Neutrophil (primary cell): ENCODE measurements around the gene KCNB1.

Experiments used
- H3K27ac ChIP-seq: fragments of 200-600 bp; sonication (generic); 2 replicates; pipeline ENCODE4 v1.5.1; 2016; ENCODE audit warnings: mild to moderate bottlenecking, moderate library complexity
- H3K27me3 ChIP-seq: fragments of 200-600 bp; sonication (generic); 2 replicates; pipeline ENCODE4 v1.6.0; 2016; ENCODE audit warnings: mild to moderate bottlenecking
- H3K36me3 ChIP-seq: fragments of 200-600 bp; sonication (generic); 2 replicates; pipeline ENCODE4 v1.5.1; 2017
- H3K4me1 ChIP-seq, 2 experiments: fragments of 200-600 bp in 1 of 2; sonication (generic) in 1 of 2; 1 replicate in 1 of 2; 2 replicates in 1 of 2; pipeline versions ENCODE4 v1.5.1 to v1.6.1; 2013 to 2016; ENCODE audit warnings: low read depth in 1 of 2, low read length in 1 of 2, mild to moderate bottlenecking in 1 of 2, moderate library complexity in 1 of 2; ENCODE audit not compliant: control insufficient read depth in 1 of 2, insufficient read depth in 1 of 2
- H3K4me3 ChIP-seq, 2 experiments: fragments of 200-600 bp in 1 of 2; sonication (generic) in 1 of 2; 1 replicate in 1 of 2; 2 replicates in 1 of 2; pipeline ENCODE4 v1.5.1; 2013 to 2016; ENCODE audit warnings: low read depth in 1 of 2, low read length in 1 of 2, mild to moderate bottlenecking in 1 of 2, moderate library complexity in 1 of 2
- H3K9me3 ChIP-seq: fragments of 200-600 bp; sonication (generic); 2 replicates; pipeline ENCODE4 v1.5.1; 2016
- TF ChIP-seq, protein P1 (sequence below): fragments of 200-600 bp; sonication (generic); IDR thresholded peaks from 2 replicates; pipeline ENCODE4 v1.5.1; 2016; ENCODE audit warnings: antibody characterized with exemption

Gene KCNB1

DNA sequence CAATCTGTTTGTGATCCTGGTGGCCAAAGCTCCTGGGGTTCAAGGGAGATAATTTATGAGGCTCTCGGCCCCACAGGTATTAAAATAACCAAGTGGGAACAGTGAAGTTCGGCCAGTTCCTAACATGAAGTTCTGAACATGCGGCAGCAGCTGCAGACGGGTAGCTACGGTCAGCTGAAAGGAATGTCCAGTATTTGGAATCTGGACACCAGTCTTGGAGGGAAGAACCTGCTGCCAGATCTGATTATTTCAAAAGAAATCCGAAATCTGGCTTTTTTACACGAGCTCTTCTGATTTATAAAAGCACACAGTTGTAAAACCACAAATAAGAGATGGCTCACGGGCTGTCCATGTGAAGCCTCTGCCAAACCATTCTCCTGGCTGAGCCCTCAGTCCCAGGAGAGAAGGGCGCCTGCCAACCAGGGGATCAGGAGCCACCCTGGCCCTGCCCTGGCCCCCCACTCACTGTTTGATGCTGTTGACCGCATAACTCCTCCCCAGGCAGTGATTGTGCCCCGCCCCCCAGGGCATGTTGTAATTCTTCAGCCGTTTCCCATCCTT, 28.2 kb upstream of the KCNB1 start:
- H3K36me3 ChIP-seq = no peaks in the 10 kb centered on the region
- no peaks in the 10 kb centered on the region for H3K4me1 ChIP-seq
- TF ChIP-seq, protein P1, sequence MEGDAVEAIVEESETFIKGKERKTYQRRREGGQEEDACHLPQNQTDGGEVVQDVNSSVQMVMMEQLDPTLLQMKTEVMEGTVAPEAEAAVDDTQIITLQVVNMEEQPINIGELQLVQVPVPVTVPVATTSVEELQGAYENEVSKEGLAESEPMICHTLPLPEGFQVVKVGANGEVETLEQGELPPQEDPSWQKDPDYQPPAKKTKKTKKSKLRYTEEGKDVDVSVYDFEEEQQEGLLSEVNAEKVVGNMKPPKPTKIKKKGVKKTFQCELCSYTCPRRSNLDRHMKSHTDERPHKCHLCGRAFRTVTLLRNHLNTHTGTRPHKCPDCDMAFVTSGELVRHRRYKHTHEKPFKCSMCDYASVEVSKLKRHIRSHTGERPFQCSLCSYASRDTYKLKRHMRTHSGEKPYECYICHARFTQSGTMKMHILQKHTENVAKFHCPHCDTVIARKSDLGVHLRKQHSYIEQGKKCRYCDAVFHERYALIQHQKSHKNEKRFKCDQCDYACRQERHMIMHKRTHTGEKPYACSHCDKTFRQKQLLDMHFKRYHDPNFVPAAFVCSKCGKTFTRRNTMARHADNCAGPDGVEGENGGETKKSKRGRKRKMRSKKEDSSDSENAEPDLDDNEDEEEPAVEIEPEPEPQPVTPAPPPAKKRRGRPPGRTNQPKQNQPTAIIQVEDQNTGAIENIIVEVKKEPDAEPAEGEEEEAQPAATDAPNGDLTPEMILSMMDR = no peak
- no peak overlapping the region for H3K4me3 ChIP-seq
- H3K27me3 ChIP-seq = peaks cover 69% of the 10 kb centered on the region
- no peak overlapping the region for H3K27ac ChIP-seq
- no peaks in the 10 kb centered on the region for H3K9me3 ChIP-seq

DNA sequence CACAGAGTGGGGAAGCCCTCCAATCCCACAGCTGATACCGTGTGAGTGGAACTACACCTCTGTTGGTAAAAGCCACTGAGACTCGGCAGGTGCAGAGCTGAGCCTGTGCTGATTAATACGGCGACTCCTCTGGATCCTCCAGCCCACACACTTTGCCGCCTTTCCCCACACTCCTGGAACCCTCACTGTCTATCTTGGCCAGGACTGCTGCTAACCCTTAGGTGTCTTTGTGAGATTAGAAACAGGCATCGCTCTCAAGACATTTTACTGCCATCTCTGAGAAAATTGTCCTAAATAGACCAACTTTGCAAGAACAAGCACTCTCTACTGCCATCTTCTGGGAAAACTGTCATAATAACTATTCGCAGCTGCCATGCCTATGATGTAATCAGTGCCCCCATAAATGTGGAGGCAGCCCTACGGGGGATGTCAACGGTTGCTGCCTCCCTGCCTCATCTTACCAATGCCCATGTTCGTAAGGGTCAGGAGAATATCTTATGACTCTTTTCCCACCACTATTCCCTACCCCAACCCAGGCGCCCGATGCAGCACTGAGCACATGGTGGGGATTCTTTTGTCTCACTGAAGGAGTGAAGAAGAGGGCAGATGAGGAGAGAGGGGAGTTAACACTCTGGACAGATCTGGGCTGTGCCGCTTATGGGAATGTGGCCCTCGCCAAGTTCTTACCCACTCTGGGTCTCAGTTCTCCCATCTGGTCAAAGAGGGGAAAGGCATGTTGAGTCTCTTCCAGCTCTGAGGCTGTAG, 26.1 kb upstream of the KCNB1 start:
- no peaks in the 10 kb centered on the region for H3K4me1 ChIP-seq
- no peak overlapping the region for H3K4me3 ChIP-seq
- peaks cover 79% of the 10 kb centered on the region for H3K27me3 ChIP-seq
- H3K27ac ChIP-seq = no peak overlapping the region
- H3K36me3 ChIP-seq = no peaks in the 10 kb centered on the region
- TF ChIP-seq, protein P1 = no peak
- H3K9me3 ChIP-seq = no peaks in the 10 kb centered on the region

DNA sequence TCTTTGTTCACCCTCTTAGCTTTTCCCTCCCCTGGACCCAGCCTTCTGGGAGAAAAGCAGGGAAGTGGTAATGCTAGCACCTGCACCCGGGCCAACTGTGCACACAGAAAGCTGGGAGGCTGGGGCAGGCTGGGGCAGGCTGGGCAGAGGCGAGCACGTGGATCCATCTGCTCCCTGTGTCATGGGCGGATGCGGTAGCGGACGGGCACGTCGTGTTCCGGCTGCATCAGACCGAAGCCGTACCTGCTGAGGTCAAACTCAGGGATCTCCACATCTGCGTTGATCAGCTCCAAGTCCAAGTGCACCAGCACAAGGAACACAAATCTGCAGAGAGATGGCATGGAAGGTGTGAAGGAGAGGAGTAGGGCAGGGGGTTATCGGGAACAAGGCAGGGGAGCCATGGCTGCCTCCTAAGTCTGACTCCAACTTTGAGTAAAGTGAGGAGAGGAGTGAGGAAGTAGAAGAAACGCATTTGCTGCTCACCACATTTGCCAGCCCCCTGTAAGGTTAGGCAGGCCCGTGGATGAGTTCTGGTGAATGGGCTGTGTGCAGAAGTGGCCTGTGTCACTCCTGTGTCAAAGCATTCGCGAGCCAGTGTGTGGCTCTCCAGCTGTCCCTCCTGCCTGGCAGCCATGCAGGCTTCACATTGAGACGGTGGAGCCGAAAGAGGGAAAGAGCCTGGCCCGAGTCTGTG, 25.4 kb upstream of the KCNB1 start:
- no peaks in the 10 kb centered on the region for H3K36me3 ChIP-seq
- peaks cover 81% of the 10 kb centered on the region for H3K27me3 ChIP-seq
- no peak overlapping the region for H3K27ac ChIP-seq
- H3K4me1 ChIP-seq = no peaks in the 10 kb centered on the region
- no peak overlapping the region for H3K4me3 ChIP-seq
- H3K9me3 ChIP-seq = no peaks in the 10 kb centered on the region
- TF ChIP-seq, protein P1 = no peak

DNA sequence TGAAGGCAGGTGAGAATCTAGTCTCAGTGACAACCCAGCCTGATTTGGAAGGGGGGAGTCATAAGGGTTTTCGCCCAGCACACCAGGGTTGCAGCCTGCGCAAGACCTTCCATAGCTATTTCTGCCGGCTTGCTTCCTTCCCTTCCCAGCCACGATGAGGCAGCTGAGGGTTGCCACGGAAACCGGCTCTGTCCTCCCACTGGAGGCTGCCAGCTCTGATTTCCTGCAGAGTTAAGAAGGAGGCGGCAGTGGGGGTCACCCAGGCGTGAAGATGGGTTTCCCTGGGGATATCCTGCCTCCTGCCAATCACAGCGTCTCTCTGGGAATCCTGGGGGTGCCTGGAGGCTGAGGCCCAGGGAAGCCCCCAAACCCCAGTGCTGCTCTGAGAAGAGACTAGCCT, 23.1 kb upstream of the KCNB1 start:
- H3K27me3 ChIP-seq = peaks cover 78% of the 10 kb centered on the region
- TF ChIP-seq, protein P1 = no peak
- H3K9me3 ChIP-seq = no peaks in the 10 kb centered on the region
- H3K36me3 ChIP-seq = no peaks in the 10 kb centered on the region
- H3K4me1 ChIP-seq = no peaks in the 10 kb centered on the region
- H3K27ac ChIP-seq = no peak overlapping the region
- H3K4me3 ChIP-seq = no peak overlapping the region

DNA sequence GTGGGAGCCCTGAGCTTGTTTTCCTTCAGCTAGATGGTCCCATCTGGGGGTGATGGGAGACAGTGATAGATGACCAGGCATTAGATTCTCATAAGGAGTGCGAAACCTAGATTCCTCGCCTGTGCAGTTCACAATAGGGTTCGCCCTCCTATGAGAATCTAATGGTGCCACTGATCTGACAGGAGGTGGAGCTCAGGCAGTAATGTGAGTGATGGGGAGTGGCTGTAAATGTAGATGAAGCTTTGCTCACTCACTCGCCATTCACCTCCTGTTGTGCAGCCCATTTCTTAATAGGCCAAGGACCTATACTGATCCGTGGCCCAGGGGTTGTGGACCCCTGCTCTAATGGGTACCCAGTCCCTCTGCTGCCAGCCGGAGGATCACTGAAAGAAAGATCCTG, 20.7 kb upstream of the KCNB1 start:
- TF ChIP-seq, protein P1 = no peak
- H3K4me3 ChIP-seq = no peak overlapping the region
- H3K27ac ChIP-seq = no peak overlapping the region
- no peaks in the 10 kb centered on the region for H3K9me3 ChIP-seq
- H3K4me1 ChIP-seq = no peaks in the 10 kb centered on the region
- H3K36me3 ChIP-seq = no peaks in the 10 kb centered on the region
- peaks cover 77% of the 10 kb centered on the region for H3K27me3 ChIP-seq
